HG03060 (cell line): ENCODE results near the gene CHMP6.

ENCODE experiments used
- ATAC-seq: cut with Tn5 transposase; IDR thresholded peaks from one replicate; pipeline ENCODE4 v1.9.1; 2021; ENCODE audit warnings: low read depth, moderate number of reproducible peaks; ENCODE audit not compliant: unreplicated experiment

Gene CHMP6

GRCh38 chr17:80955671-80956280, 35.9 kb upstream of the CHMP6 start:
- ATAC-seq, result no peak

GRCh38 chr17:80956321-80957190, 35.1 kb upstream of the CHMP6 start:
- no peak for ATAC-seq

- no peak for ATAC-seq
Observed at GRCh38 chr17:80957461-80957941, 34.1 kb upstream of the CHMP6 start.

DNA sequence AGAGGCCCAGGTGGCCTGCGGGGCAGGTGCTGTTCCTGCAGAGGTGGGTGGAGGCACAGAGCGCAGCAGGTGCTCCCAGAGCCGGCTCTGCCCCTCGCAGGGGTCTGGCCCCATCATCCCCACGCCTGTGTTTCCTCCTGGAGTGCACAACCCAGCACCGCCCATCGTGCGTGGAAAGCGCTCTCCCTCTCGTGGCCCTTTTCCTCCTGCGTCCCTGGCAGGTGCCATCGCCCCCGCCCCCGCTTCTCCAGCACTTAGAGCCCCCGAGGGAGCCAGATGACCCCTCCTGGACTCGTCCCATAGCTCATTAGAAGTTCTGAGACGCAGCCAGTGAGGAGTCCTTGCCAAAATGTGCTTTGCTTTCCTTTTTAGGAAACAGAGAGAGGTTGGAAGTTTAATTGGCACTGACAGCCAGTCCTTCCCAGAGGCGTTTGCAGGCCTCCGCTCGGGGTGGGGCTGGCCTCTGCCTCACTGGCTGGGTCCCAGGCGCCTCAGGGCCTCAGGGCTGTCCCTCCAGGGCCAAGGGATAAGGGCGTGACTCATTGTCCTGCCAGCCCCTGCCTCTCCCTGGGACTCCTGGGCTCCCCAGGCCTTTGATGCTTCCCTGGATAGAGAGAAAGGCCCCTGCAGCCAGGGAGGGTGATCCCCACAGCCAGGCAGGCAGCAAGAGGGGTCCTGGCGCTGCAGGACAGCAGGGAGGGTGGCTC, 32.2 kb upstream of the CHMP6 start:
- no peak for ATAC-seq

DNA sequence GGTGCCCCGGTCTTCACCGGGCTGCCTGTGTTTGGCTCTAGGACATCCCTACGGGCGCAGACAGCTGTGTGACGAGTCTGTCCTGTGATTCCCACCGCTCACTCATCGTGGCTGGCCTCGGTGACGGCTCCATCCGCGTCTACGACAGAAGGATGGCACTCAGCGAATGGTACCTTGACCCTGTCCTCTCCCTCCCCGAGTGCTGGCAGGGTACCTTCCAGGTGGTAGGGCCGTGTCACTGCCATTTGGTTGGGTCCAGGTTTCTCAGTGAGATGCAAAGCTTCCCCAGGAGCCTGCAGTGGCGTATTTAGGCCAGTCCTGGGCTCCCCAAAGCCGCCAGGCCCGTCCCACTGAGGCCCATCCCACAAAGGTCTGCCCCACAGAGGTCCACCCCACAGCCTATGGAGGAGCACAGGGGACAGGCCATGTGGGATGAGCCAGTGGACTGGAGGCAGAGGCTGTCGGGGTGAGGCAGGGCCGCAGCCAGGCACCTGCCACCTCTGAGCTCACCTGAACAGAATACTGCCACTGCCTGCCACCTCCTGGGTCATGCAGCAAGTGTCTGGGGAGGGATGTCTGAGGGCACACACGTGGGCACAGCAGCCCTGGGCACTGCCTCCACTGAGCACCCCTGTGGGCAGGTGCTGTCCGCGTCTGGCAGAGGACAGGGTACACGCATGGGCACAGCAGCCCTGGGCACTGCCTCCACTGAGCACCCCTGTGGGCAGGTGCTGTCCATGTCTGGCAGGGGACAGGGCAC, 31.4 kb upstream of the CHMP6 start:
- ATAC-seq, result no peak

DNA sequence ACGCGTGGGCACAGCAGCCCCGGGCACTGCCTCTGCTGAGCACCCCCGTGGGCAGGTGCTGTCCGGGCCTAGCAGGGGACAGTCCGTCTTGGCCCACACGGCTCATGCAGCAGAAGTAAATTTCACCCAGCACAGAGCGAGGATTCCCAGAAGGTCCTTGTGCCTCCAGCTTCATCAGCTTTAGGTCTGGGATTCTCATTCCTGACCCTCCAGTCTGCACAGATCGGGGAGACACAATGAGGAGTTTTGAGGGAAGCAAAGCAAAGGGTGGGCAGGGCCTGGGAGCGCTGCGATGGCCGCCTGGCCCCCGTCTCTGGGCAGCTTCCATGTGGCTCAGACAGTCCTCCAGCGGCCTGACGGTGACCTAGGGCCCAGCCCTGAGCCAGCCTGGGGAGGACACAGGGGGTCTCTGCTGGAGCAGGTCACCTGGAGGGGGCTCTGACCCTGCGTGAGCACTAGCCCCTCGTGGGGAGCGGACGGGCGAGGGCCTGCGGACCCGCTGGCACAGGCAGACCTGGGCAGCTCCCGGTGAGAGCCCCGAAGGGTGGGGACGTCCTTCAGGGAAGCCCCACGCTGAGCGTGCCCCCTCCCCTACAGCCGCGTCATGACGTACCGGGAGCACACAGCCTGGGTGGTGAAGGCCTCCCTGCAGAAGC, 30.7 kb upstream of the CHMP6 start:
- no peak for ATAC-seq

GRCh38 chr17:80961541-80962330, 29.9 kb upstream of the CHMP6 start:
- no peak for ATAC-seq

DNA sequence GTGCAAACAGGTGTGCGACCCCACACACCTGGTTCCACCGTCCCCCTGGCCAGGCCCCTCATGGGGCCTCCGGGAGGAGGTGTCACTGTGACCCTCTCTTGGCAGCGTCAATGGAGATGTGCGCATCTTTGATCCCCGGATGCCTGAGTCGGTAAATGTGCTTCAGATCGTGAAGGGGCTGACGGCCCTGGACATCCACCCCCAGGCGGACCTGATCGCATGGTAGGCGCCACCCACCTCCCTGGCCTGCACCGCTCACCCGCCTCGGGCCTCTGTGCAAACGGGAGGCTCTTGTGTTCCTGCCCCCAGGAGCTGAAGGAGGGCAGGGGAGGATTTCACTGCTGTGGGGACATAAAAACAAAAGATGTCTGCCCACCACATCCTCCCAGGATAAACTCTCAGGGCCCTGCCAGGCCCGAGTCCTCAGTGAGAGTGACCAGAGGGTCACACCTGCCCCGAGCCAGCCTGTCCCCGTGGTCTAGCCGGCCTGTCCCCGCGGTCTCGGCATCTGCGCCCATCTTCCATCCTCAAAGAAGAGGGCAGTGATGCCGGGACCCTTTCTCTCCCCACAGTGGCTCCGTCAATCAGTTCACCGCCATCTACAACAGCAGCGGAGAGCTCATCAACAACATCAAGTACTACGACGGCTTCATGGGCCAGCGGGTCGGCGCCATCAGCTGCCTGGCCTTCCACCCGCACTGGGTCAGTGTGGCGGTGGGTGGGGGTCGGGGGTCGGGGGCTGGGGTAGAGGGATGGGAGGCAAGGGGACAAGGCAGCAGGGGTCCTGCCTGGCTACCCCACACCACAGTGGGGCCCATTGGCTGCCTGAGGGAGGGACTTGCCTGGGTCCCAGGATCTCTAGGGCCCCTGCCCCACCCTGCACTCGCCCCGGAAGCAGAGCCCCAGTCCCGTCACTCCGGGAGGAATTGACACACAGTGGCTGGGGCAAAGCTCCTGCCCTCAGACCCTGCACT, 29.0 kb upstream of the CHMP6 start:
- ATAC-seq, result no peak

DNA sequence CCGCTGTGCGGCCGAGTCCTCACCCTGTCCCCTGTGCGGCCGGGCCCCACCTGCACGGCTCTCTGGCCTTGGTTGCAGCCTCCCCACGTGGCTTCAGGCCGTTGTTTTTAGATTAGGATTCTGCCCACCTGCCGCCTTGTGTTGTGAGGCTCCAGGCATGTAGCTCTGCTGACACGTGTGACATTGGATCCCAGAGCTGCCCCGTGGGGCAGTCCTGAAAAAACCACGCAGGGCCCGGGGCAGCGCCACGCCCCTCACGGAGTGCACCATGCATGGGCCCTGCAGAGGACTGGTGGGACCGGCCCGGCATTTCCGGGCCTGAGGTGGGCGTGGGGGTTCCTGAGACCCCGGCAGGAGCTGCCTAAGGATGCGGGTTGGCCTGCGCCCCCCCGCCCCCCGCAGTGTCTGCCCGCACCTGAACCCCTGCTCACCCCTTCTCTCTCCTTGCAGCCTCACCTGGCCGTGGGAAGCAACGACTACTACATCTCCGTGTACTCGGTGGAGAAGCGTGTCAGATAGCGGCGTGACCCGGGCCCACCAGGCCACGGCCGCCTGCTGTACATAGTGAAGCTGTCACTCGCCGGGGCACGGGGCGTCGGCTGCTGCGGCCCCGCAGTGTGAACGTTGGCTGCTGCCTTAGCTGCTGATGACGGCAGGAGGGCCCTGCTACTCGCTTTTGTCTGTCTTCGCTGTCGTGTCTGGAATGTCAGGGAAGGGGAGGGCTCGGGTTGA, 27.7 kb upstream of the CHMP6 start:
- no peak for ATAC-seq

- ATAC-seq, result no peak
Observed at GRCh38 chr17:80964544-80964856, 27.1 kb upstream of the CHMP6 start.

DNA sequence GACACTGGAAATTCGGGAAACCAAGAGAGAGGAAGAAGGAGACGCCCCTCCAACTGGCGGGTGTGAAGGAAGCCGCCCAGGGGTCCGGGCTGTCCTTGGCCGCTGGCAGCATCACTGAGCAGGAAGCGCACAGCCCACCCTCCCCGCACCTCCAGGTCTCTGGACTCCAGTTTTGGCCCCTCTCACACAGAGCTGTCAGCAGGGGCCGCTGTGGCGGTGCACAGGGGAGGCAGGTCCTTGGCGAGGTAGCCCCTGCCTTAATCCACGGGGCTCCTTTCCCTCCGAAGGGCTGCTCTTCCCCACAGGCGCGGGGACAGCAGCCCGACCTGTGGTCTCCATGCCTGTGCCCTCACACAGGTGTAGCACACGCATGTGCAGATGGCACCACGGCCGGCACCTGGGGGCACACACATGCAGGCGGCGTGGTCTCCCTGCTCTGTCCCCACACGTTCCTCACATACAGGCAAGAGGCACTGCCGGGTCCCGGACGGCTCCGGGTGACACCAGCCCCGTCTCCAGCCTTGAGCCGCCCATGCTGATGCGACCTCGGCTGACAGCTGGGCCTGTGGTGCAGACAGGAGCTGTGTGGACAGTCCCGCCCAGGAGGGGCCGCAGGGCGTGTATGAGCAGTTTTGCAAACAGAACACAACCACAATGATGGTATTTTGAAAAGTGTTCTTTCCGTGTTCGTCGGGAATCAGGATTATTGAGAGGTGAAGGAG, 26.6 kb upstream of the CHMP6 start:
- ATAC-seq, result no peak

DNA sequence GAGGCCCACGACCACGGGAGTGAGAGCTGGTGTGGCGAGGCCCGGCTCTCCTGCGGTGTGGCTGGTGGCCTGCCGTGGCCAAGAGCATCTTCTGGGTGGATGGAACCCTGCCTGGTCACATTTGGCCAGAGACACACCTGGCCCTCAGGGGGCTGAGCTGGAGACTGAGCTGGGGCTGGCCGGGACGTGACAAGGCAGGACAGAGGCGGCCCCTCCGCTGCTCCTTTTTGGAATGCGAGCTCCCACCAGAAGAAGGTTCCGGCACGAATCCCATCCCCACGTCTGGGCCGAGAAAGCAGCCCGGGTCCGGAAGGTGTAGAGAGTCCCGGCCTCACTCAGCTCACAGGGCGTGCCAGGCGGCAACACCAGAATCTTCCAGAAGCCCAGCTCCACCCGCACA, 26.0 kb upstream of the CHMP6 start:
- no peak for ATAC-seq

- ATAC-seq, result no peak
Observed at GRCh38 chr17:80967404-80967872, 24.2 kb upstream of the CHMP6 start.

DNA sequence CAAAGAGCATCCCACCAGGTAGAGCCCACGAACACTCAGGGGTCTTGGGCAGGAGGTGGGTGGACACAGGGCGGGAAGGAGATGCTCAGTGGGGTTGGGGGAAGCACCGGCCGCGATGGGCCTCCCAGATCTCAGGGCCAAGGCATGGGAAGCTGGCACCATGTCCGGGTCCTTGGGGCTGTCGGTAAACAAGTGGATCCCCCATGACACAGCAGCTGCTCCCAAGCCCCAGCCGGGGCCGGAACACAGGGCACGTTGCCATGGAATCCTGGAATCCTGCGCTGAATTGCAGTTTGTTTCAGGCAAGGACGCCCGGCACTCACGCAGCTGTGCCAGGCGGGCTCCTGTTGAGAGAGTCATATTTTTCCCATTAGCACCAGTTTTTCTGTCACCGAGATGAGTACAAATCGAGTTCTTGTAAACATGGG, 23.0 kb upstream of the CHMP6 start:
- no peak for ATAC-seq

GRCh38 chr17:80969030-80969673, 22.5 kb upstream of the CHMP6 start:
- ATAC-seq, result no peak

DNA sequence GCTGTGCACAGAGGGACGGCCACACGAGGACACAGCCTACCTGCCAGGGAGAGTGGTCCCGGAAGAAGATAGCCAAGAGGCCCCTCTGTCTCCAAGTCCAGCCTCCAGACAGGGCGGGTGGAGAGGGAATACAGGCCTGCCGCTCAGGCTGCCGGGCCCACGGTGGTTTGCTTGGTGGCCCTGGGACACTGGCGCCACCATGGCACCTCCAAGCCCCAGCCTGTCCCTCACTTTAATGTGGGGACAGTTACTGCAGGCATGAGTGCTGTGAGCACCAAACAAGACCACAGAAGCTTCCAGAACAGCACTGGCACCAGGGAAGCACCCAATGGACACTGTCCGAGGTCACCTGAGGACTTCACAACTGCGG, 22.0 kb upstream of the CHMP6 start:
- no peak for ATAC-seq
